HG03039 (cell line): ENCODE measurements around the gene MARCKS.

Experiments used
- ATAC-seq: cut with Tn5 transposase; IDR thresholded peaks from one replicate; pipeline ENCODE4 v1.9.1; 2021; ENCODE audit warnings: mild to moderate bottlenecking, moderate library complexity; ENCODE audit not compliant: unreplicated experiment

The MARCKS gene

DNA sequence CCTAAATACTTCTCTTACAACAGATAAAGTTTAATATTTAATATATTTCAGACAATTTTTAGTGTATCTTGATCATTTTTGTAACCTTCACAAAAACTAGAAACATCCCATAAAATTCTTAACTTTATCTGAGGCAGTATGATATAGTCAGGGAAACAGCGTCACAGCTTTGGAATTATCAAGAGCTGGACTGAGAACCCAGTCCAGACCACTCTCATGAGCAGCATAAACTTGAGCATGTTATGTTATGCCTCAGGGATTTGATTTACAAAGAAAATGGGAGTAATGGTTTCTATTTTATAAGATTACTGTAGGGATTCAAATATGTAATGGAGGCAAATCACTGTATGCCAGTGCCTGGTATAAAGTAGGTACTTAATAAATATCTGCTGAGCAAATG lies 8.3 kb upstream of the MARCKS start:
- ATAC-seq = no peak

DNA sequence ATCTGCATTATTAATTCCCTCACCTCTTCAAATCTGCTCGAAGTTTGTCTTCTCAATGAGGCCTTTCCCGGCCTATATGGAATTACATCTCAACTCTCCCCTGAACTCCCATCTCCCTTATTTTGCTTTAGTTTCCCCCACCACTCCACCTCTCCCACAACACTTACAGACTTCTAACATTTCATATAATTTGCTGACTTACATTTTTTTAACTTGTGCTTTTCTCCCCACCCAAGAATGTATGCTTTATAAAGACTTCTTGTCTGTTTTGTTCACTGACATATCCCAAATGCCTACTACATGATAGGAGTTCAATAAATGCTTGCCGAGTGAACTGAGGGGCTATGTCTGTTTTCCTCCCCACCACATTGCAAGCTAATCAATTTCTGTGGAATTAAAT lies 3.9 kb upstream of the MARCKS start:
- no peak for ATAC-seq

GRCh38 chr6:113854531-113855499 lies 2.3 kb upstream of the MARCKS start:
- ATAC-seq = no peak

- no peak for ATAC-seq
These were observed 1.4 kb upstream of the MARCKS start for GRCh38 chr6:113855500-113856374.

- no peak for ATAC-seq
These were observed 845 bp upstream of the MARCKS start for GRCh38 chr6:113856375-113856624.

- ATAC-seq = no peak
These were observed 673 bp downstream of the MARCKS start for GRCh38 chr6:113857556-113858479.

- peak; percentile 84 for ATAC-seq
These were observed 1.6 kb downstream of the MARCKS start for GRCh38 chr6:113858480-113859348.

DNA sequence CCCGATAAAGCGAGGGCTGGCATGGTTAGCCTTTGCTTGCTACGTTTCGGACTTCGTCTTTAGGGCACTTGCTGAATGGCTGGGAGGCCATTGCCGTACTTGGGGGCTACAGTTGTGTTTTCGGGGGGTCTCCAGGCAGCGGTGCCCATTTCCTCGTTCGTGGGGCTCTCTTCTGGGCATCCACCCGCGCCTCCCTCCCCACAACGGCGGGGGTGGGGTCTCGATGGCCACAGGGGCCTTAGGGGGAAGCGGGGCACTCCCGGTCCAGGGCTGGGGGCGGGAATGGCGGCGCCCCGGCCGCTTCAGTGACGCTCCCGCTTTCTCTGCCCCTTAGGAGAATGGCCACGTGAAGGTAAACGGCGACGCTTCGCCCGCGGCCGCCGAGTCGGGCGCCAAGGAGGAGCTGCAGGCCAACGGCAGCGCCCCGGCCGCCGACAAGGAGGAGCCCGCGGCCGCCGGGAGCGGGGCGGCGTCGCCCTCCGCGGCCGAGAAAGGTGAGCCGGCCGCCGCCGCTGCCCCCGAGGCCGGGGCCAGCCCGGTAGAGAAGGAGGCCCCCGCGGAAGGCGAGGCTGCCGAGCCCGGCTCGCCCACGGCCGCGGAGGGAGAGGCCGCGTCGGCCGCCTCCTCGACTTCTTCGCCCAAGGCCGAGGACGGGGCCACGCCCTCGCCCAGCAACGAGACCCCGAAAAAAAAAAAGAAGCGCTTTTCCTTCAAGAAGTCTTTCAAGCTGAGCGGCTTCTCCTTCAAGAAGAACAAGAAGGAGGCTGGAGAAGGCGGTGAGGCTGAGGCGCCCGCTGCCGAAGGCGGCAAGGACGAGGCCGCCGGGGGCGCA lies 2.4 kb downstream of the MARCKS start:
- no peak for ATAC-seq

- ATAC-seq = no peak
These were observed 3.2 kb downstream of the MARCKS start for GRCh38 chr6:113860181-113860955.

DNA sequence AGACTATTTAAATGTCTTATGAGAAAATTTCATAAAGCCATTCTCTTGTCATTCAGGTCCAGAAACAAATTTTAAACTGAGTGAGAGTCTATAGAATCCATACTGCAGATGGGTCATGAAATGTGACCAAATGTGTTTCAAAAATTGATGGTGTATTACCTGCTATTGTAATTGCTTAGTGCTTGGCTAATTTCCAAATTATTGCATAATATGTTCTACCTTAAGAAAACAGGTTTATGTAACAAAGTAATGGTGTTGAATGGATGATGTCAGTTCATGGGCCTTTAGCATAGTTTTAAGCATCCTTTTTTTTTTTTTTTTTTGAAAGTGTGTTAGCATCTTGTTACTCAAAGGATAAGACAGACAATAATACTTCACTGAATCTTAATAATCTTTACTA lies 5.0 kb downstream of the MARCKS start:
- no peak for ATAC-seq

DNA sequence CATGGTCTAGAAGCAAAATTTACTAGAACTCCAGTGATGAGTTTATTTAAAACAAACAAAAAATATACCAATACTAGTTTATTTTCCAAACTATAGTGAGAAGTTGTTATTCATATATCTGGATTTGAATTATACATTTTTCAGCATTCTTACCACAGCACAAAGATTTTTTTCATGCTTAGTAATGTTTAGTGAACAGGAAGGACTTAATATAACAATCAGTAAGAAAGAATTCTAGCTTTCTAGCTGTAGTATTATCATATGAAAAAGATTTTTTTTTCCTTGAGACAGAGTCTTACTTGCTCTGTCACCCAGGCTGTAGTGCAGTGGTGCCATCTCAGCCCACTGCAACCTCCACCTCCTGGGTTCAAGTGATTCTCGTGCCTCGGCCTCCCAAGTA lies 13.8 kb downstream of the MARCKS start:
- ATAC-seq = no peak

GRCh38 chr6:113871975-113872374 lies 14.8 kb downstream of the MARCKS start:
- no peak for ATAC-seq

GRCh38 chr6:113873043-113873667 lies 16.0 kb downstream of the MARCKS start:
- ATAC-seq = peak; percentile 89

- no peak for ATAC-seq
These were observed 18.3 kb downstream of the MARCKS start for GRCh38 chr6:113875470-113875869.

GRCh38 chr6:113876695-113877094 lies 19.6 kb downstream of the MARCKS start:
- no peak for ATAC-seq

DNA sequence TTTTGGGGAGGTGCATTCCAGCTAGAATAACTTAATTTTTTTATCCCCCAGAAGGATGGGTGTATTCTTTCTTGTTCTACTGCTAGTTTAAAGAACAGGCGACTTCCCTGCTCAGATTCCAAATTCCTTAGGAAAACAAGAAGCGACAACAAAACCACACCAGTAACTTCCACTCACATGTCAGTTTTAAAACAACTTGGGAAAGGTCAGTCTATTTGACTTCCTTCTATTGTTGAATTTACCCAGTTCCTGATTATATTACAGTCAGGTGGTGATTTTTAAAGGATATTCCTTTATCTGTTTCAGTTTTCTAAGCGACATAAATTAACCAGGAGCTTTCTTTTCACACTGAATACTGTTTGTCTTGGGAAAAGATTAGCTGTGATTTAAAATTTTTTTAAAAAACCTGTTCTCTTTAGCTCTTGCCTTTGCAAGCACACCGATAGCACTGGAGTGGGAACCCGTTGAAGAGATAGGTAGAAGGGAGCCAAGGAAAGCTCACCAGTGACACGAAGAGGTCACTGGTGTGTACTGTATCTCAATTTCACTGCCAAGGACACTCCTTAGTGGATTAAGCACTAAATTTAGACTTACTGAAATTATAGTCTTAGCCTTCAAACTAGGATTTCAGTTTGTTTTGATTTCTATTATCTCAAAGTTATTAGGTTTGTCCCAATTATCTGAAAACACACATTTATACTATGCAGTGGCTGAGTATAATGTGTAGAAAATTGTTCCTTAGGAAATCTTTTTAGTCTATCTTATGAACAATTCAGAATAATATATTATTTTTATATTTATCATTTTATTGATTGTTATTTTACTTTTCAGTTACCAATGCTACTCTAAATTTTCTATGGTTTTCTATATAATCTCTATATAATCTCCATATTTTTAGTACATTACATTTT lies 22.3 kb downstream of the MARCKS start:
- peak; percentile 99 for ATAC-seq

GRCh38 chr6:113881478-113881980 lies 24.4 kb downstream of the MARCKS start:
- no peak for ATAC-seq
